ENCODE measurements around the gene SUGCT.

Gene SUGCT

GRCh38 chr7:40175725-40176510, 41.1 kb downstream of the SUGCT start:
- TF ChIP-seq, protein P1, sequence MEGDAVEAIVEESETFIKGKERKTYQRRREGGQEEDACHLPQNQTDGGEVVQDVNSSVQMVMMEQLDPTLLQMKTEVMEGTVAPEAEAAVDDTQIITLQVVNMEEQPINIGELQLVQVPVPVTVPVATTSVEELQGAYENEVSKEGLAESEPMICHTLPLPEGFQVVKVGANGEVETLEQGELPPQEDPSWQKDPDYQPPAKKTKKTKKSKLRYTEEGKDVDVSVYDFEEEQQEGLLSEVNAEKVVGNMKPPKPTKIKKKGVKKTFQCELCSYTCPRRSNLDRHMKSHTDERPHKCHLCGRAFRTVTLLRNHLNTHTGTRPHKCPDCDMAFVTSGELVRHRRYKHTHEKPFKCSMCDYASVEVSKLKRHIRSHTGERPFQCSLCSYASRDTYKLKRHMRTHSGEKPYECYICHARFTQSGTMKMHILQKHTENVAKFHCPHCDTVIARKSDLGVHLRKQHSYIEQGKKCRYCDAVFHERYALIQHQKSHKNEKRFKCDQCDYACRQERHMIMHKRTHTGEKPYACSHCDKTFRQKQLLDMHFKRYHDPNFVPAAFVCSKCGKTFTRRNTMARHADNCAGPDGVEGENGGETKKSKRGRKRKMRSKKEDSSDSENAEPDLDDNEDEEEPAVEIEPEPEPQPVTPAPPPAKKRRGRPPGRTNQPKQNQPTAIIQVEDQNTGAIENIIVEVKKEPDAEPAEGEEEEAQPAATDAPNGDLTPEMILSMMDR (conservative IDR thresholded peaks at IDR 0.05) = no peak
- no peak overlapping the region for H3K27ac ChIP-seq

DNA sequence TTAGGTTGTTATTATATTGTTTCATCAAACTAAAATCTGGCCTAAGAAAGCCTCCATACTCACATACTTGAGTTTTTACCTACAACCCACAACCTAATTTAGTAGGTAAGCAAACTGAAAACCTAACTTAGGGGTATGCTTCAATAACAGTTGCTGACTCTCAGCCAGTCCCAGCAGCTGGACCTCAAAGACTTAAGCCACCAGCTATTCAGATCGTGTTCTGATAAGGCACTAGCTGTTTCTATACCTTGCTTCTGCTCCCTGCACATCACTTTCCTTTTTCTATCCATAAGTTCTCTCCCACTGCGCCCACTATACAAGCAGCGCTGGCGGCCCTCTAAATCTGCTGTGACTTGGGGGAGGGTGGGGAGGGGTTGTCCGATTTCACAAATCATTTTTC, 42.3 kb downstream of the SUGCT start:
- TF ChIP-seq, protein P1 (conservative IDR thresholded peaks at IDR 0.05) = no peak
- no peak overlapping the region for H3K27ac ChIP-seq

DNA sequence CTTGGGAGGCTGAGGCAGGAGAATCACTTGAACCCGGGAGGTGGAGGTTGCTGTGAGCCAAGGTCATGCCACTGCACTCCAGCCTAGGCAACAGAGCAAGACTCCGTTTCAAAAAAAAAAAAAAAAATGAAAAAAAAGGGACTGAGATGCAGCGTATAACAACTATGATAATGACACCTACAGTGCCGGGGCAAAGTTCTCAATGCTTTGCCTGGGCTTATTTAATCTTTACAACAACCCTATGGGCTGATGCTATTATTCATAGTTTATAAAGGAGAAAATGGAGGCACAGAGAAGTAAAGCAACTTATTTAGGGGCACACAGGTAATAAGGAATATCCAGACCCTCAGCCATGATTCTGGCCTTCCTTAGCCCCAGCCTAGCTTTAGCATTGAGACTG, 47.6 kb downstream of the SUGCT start:
- no peak overlapping the region for H3K27ac ChIP-seq
- TF ChIP-seq, protein P1 (conservative IDR thresholded peaks at IDR 0.05) = no peak

DNA sequence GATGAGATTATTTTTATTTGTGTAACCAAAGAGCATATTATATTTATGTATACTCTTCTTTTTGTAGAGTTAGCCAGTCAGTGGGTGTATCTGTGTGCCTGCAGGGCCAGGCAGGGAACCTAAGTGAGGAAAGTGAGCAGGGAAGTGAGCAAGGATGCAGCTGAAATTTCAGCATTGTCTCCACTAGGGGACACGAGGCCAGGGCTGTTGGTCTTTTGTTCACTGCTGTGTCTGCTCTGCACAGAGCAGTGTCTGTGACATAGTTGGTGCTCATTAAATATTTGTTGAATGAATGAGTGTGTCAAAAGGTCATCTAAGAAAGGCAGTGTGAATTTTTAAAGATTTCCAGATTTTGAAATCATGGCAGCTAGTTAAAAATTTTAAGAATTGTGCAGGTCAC, 51.8 kb downstream of the SUGCT start:
- TF ChIP-seq, protein P1 (conservative IDR thresholded peaks at IDR 0.05) = no peak
- no peak overlapping the region for H3K27ac ChIP-seq

DNA sequence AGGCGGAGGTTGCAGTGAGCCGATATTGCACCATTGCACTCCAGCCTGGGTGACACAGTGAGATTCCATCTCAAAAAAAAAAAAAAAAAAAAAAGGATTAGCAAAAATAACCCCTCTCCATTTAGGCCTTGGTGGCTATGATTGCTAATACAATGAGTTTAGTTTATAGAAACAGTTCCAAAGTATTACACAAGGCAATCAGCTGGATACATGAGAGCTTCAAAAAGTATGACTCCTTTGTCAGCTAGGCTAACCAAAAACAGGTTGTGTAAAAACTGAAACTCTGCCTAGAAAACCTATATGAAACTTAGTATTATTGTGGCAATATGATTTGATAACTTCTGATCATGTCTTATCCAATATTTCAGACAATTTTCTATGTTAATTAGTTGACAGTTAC, 57.2 kb downstream of the SUGCT start:
- TF ChIP-seq, protein P1 (conservative IDR thresholded peaks at IDR 0.05) = no peak
- no peak overlapping the region for H3K27ac ChIP-seq

- no peak overlapping the region for H3K27ac ChIP-seq
- TF ChIP-seq, protein P1 (conservative IDR thresholded peaks at IDR 0.05) = no peak
Measured at GRCh38 chr7:40194745-40195144, 59.9 kb downstream of the SUGCT start.

DNA sequence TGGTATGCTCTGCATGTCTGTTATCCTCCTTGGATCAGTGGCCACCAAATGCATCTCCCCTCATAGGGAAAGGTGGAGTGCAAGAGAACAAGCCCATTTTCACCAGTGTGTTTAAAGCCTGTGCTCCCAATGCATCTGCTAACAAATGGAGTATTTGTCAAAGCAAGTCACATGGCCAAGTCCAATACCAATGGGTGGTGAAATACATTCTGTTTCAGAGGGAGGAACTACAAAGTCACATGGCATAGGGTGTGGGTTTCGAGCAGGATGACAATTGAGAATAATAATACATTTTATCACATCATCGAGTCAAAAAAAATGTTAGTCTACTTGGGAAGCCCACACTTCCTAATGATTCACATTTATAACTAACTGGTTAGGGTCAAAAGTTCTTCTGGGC, 62.7 kb downstream of the SUGCT start:
- H3K27ac ChIP-seq = no peak overlapping the region
- TF ChIP-seq, protein P1 (conservative IDR thresholded peaks at IDR 0.05) = no peak
